Neural progenitor cell (in vitro differentiated cells): ENCODE measurements around the gene SUGCT. TPM values are rescaled to one million over a fixed set of nuclear protein-coding genes. Genes with fewer than 3 reads are reported as not detected.

Experiments used
- DNase-seq: peaks from one replicate; pipeline ENCODE4 v3.0.0-alpha.2; 2016; ENCODE audit warnings: low spot score
- H2AFZ ChIP-seq: fragments of 200-600 bp; sonication (generic); replicated peaks from 2 replicates; pipeline ENCODE4 v1.6.1; 2016; ENCODE audit warnings: antibody characterized with exemption
- H3F3A ChIP-seq: fragments of 200-600 bp; sonication (generic); 2 replicates; pipeline ENCODE4 v1.6.1; 2016; ENCODE audit warnings: antibody characterized with exemption, low read depth
- H3K27ac ChIP-seq: fragments of 200-600 bp; sonication (generic); 2 replicates; pipeline ENCODE4 v1.5.1; 2016; ENCODE audit warnings: mild to moderate bottlenecking
- H3K27me3 ChIP-seq: fragments of 200-600 bp; sonication (generic); 2 replicates; pipeline ENCODE4 v1.6.1; 2016; ENCODE audit warnings: mild to moderate bottlenecking, moderate library complexity
- H3K36me3 ChIP-seq: fragments of 200-600 bp; sonication (generic); 2 replicates; pipeline ENCODE4 v1.5.1; 2016
- H3K4me1 ChIP-seq: fragments of 200-600 bp; sonication (generic); 2 replicates; pipeline ENCODE4 v1.6.1; 2016; ENCODE audit warnings: mixed run types
- H3K4me2 ChIP-seq: fragments of 200-600 bp; sonication (generic); 2 replicates; pipeline ENCODE4 v1.6.1; 2016
- H3K4me3 ChIP-seq: fragments of 200-600 bp; sonication (generic); 2 replicates; pipeline ENCODE4 v1.5.1; 2016
- H3K79me2 ChIP-seq: fragments of 200-600 bp; sonication (generic); 2 replicates; pipeline ENCODE4 v1.6.1; 2016; ENCODE audit warnings: low read depth
- H3K9ac ChIP-seq: fragments of 200-600 bp; sonication (generic); 2 replicates; pipeline ENCODE4 v1.6.1; 2016
- H3K9me3 ChIP-seq: fragments of 200-600 bp; sonication (generic); 2 replicates; pipeline ENCODE4 v1.5.1; 2016; ENCODE audit warnings: low read depth
- H4K20me1 ChIP-seq: fragments of 200-600 bp; sonication (generic); 2 replicates; pipeline ENCODE4 v1.6.1; 2016; ENCODE audit warnings: low read depth
- H3K27ac Mint-ChIP-seq: 3 replicates; pipeline ENCODE4 v1.8.0; 2021; ENCODE audit warnings: mixed read lengths
- H3K27me3 Mint-ChIP-seq: 2 replicates; pipeline ENCODE4 v1.8.0; 2022; ENCODE audit warnings: low read depth, mild to moderate bottlenecking, inconsistent platforms, moderate library complexity, mixed read lengths; ENCODE audit not compliant: insufficient read depth
- H3K36me3 Mint-ChIP-seq: 3 replicates; pipeline ENCODE4 v1.8.0; 2021; ENCODE audit warnings: mixed read lengths
- H3K4me1 Mint-ChIP-seq: 3 replicates; pipeline ENCODE4 v1.8.0; 2021; ENCODE audit warnings: mixed read lengths
- H3K4me3 Mint-ChIP-seq: 3 replicates; pipeline ENCODE4 v1.8.0; 2021; ENCODE audit warnings: mild to moderate bottlenecking, moderate library complexity, mixed read lengths
- H3K9me3 Mint-ChIP-seq: 3 replicates; pipeline ENCODE4 v1.8.0; 2020; ENCODE audit warnings: mixed read lengths
- EZH2 ChIP-seq: fragments of 200-600 bp; sonication (generic); IDR thresholded peaks from 2 replicates; pipeline ENCODE4 v1.6.1; 2017; ENCODE audit warnings: antibody characterized with exemption, mild to moderate bottlenecking, moderate library complexity
- EZH2phosphoT487 ChIP-seq: fragments of 200-600 bp; sonication (generic); IDR thresholded peaks from 2 replicates; pipeline ENCODE4 v1.6.1; 2017; ENCODE audit warnings: antibody characterized with exemption
- total RNA-seq: library from RNA; depleted of rRNA; stranded (reverse); fragments of >200 nt; gene quantifications from 2 replicates; pipeline ENCODE4 v1.2.3, GENCODE V29; 2015; ENCODE audit warnings: low replicate concordance
- TF ChIP-seq, protein P1 (sequence below): fragments of 200-600 bp; sonication (generic); IDR thresholded peaks from 2 replicates; pipeline ENCODE4 v1.5.1; 2017; ENCODE audit warnings: antibody characterized with exemption, mild to moderate bottlenecking

SUGCT gene
- total RNA-seq, 1 donor from 2014 or later = 10.1 TPM

DNA sequence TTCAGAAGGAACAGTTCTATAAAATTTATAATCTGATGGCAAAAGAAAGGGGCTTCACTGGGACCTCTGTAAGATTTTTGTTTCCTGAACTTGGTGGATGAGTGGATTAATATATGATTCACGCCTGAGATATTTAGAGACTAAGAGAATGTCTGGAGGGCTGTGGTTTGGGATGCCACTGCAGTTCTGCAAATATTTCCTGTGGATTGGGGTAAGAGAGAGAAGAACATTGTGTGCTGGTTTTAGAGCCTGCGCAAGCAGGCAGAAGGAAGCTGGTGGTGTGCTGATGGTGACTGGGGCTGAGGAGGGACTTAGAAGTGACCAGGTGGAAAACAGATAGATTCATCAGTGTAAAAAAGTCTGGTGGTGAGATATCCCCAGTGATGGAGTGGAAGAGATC lies 87.0 kb downstream of the SUGCT start:
- Histone ChIP-seq H3K36me3 (no peaks in the 10 kb centered on the region), H3K4me3 (no peak overlapping the region), H3K27me3 (no peaks in the 10 kb centered on the region), H3K4me1 (no peaks in the 10 kb centered on the region), H3K79me2 (no peaks in the 10 kb centered on the region), H3F3A (no peaks in the 10 kb centered on the region), H3K9ac (no peak overlapping the region), H3K4me2 (no peak overlapping the region), H3K9me3 (no peaks in the 10 kb centered on the region), H4K20me1 (no peaks in the 10 kb centered on the region), H3K27ac (no peak overlapping the region), H2AFZ (no peak overlapping the region)
- no peaks in the 10 kb centered on the region for H3K4me1 Mint-ChIP-seq
- TF ChIP-seq EZH2phosphoT487 = no peak
- no peak for TF ChIP-seq EZH2
- TF ChIP-seq, protein P1, sequence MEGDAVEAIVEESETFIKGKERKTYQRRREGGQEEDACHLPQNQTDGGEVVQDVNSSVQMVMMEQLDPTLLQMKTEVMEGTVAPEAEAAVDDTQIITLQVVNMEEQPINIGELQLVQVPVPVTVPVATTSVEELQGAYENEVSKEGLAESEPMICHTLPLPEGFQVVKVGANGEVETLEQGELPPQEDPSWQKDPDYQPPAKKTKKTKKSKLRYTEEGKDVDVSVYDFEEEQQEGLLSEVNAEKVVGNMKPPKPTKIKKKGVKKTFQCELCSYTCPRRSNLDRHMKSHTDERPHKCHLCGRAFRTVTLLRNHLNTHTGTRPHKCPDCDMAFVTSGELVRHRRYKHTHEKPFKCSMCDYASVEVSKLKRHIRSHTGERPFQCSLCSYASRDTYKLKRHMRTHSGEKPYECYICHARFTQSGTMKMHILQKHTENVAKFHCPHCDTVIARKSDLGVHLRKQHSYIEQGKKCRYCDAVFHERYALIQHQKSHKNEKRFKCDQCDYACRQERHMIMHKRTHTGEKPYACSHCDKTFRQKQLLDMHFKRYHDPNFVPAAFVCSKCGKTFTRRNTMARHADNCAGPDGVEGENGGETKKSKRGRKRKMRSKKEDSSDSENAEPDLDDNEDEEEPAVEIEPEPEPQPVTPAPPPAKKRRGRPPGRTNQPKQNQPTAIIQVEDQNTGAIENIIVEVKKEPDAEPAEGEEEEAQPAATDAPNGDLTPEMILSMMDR = no peak
- H3K27ac Mint-ChIP-seq = no peak overlapping the region
- H3K27me3 Mint-ChIP-seq = peaks cover 2% of the 10 kb centered on the region
- H3K36me3 Mint-ChIP-seq = no peaks in the 10 kb centered on the region
- no peak for DNase-seq
- no peaks in the 10 kb centered on the region for H3K9me3 Mint-ChIP-seq
- H3K4me3 Mint-ChIP-seq = no peak overlapping the region

DNA sequence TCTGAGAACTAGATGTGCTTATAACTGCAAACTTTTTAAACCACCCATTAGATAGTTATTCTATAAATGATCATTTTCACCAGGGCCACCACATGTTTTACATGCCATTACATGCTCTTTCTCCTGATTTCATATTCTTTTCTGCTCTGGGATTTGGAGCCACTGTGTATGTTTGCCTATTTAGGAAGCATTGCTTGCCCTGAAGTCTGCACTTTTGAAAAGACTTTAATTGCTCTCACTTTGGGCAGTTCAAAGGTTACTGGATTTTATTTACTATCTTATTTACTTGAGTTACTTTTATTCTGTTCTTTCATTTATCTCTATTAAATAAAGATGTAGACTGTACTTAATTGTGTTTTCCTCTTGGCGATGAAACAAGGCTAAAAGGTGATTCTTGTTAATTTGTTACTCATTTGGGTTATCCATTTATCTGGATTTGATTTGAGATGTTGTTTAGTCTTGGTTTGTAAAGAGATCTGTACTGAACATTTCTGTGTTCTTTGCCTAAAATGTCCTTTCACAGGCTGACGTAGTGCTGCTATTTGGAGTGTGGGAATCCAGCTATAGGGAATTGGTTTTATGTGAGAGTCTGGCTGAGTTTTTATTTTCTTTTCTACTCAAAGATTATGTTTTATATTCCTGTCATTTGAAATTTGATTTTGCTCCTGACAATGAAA lies 88.8 kb downstream of the SUGCT start:
- H3K79me2 ChIP-seq = no peaks in the 10 kb centered on the region
- no peaks in the 10 kb centered on the region for H3K36me3 ChIP-seq
- no peak overlapping the region for H3K27ac Mint-ChIP-seq
- no peaks in the 10 kb centered on the region for H3K4me1 ChIP-seq
- no peak overlapping the region for H3K4me3 Mint-ChIP-seq
- H3K4me2 ChIP-seq = no peak overlapping the region
- no peaks in the 10 kb centered on the region for H3K4me1 Mint-ChIP-seq
- H3K36me3 Mint-ChIP-seq = no peaks in the 10 kb centered on the region
- H3K9me3 Mint-ChIP-seq = no peaks in the 10 kb centered on the region
- H3K27me3 Mint-ChIP-seq = no peaks in the 10 kb centered on the region
- no peak overlapping the region for H2AFZ ChIP-seq
- TF ChIP-seq, protein P1 = no peak
- TF ChIP-seq EZH2phosphoT487 (no peak), EZH2 (no peak)
- H4K20me1 ChIP-seq = no peaks in the 10 kb centered on the region
- H3K27me3 ChIP-seq = no peaks in the 10 kb centered on the region
- no peak for DNase-seq
- no peak overlapping the region for H3K27ac ChIP-seq
- no peaks in the 10 kb centered on the region for H3F3A ChIP-seq
- no peak overlapping the region for H3K9ac ChIP-seq
- no peak overlapping the region for H3K4me3 ChIP-seq
- H3K9me3 ChIP-seq = no peaks in the 10 kb centered on the region

DNA sequence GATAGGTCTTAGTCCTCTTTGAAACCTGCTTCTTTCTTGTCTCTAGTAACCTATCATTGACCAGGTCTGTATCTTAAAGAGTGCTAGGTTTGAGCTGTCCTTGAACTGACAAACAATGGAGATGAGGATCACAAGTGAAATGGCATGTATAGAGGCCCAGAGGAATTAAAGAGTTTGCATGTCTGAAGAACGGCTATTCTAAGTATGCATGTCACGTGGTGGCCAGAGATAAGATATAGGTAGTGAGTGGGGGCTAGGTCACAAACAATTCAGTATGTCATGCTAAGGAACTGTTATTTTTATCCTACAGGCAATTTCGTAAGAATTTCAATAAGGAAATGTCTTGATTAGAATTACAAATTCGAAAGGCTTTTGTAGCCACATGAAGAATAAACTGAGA lies 95.3 kb downstream of the SUGCT start:
- Histone ChIP-seq H3K36me3 (no peaks in the 10 kb centered on the region), H3K79me2 (no peaks in the 10 kb centered on the region), H3K9ac (no peak overlapping the region), H4K20me1 (no peaks in the 10 kb centered on the region), H3K4me3 (no peak overlapping the region), H3F3A (no peaks in the 10 kb centered on the region), H3K27ac (no peak overlapping the region), H3K4me1 (no peaks in the 10 kb centered on the region), H3K4me2 (no peak overlapping the region), H2AFZ (no peak overlapping the region), H3K27me3 (no peaks in the 10 kb centered on the region), H3K9me3 (no peaks in the 10 kb centered on the region)
- Mint-ChIP-seq H3K27me3 (no peaks in the 10 kb centered on the region), H3K27ac (no peak overlapping the region), H3K4me3 (no peak overlapping the region), H3K9me3 (no peaks in the 10 kb centered on the region), H3K36me3 (no peaks in the 10 kb centered on the region), H3K4me1 (no peaks in the 10 kb centered on the region)
- DNase-seq = no peak
- TF ChIP-seq, protein P1 = no peak
- TF ChIP-seq EZH2phosphoT487 = no peak
- no peak for TF ChIP-seq EZH2
